HG02852 (cell line): ENCODE data around the gene BMP7.
"Not testable (repeated sequence)": the region's sequence is repeated elsewhere in the genome, so short reads cannot be mapped to it uniquely, and the experiment has no call there.

Experiments used
- ATAC-seq: cut with Tn5 transposase; IDR thresholded peaks from one replicate; pipeline ENCODE4 v1.9.1; 2021; ENCODE audit warnings: mild to moderate bottlenecking, moderate library complexity; ENCODE audit not compliant: unreplicated experiment

The BMP7 gene

DNA sequence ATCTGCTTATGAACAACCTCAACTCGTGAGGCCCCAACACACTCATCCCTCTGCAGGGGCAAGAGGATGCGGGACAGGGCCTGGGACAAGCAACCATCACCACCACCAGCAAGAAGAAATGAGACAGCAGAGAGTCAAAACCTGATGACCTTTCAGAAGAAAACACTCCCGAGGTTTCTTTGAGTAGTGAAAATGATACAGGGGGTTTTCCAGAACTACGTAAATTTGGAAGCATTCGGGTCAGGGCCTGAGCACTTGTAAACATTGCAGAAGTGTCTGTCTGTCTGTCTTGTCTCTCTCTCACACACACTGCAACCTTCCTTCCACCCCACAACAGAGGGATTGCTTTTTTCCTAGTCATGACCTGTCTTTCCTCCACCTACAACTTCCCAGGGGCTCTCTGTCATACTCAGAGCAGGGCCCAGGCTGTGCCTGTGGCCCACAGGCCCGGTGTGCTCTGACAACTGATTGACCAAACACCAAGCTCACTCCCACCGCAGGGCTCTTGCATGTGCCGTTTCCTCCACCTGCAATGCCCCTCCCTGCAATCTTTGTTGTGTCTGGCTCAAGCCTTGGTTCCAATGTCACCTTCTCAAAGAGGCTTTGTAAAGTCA lies 90.9 kb downstream of the BMP7 start:
- peak; percentile 76 for ATAC-seq

- no peak for ATAC-seq
These were observed 91.7 kb downstream of the BMP7 start for GRCh38 chr20:57174737-57175136.

- ATAC-seq: no peak
These were observed 92.5 kb downstream of the BMP7 start for GRCh38 chr20:57173986-57174385.

GRCh38 chr20:57173041-57173440 lies 93.4 kb downstream of the BMP7 start:
- no peak for ATAC-seq

DNA sequence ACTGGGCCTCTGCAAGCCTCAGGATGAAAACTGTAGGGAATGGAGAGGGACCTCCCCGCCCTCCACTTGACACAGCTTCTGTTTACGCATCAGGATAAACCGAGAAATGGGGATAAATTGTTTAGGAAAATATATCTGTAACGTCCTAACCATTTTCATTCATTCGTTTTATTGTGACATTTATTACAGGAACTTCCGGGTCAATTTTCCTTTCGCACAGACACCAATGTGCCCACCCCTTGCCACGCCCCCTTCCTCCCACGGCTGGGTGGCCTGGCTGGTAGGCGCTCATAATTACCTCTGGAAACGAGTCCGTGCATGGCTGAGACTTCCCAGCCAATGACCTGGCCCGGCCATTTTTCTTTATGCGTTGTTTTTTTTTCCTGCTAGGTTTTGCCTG lies 96.1 kb downstream of the BMP7 start:
- no peak for ATAC-seq

DNA sequence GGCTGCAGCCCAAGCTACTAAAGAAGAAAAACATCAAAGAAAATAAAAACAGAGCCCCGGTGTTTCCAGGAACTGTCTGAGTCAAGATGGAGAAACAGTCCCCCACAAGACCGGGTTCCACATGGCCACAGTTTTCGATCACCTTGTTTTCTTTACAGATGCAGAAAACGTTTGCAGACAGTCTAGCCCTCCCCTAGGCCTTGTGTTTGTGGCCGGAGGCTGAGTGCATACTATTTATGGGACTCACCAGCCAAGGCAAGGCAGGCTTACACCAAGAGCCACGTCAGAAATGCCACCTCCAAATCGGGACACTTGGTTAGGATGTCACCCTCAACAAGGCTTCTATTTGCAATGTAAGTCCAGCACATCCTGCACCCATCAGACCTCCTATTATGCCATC lies 97.3 kb downstream of the BMP7 start:
- ATAC-seq: no peak

DNA sequence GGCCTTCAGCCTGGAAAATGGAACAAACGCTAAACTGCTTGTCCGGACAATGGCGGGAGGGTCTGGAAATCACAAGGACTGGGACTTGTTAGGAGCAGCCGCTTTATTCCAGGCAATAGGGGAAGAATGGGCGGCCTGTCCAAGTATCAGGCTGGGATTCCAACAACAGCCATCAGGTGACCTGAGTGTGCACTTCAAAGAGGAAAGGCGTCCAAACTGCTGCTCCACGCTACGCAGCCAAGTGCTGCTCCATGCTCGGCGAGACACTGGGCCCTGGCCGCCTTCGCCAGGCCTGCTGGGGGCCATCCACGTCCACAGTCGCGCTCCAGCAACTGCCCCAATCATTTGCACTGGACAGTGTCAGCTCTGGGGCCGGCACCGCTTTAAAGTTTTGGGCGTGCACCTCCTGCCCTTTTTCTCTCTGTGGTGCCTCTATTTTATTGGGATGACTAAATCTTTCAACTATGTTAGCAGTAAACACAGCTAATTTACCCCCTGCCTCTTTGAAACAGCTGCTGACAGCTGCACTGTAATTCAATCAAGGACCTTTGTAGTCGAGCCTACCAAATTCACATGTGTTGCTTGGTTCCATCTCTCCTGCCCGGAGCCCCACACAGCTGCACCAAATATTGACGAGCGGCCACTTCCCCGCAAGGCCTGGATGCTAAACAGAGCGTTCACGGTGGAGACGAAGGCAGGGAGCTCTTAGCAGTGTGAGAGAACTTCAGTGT lies 98.3 kb downstream of the BMP7 start:
- no peak for ATAC-seq

- no peak for ATAC-seq
These were observed 99.2 kb downstream of the BMP7 start for GRCh38 chr20:57167292-57167655.

GRCh38 chr20:57166568-57167291 lies 99.7 kb downstream of the BMP7 start:
- ATAC-seq: no peak

GRCh38 chr20:57165427-57166004 lies 100.9 kb downstream of the BMP7 start:
- ATAC-seq: no peak

DNA sequence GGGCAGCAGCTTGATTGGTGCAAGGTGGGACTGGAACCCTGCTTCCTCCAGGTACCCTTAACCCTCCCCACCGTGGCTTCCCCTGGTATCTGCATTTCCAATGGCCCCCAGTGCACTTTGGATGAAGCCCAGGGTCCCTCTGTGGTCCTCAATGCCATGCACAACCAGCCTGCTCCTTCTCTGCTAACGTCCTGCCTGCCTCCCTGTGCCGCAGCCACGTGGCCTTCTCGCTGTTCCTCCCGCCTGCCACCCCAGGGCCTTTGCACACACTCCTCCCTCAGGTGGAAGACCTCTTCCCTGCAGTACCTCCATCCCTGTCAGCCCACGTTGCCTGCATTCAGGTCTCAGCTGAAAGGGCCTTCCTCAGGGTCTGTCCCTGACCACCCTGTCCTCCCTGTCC lies 101.6 kb downstream of the BMP7 start:
- no peak for ATAC-seq

DNA sequence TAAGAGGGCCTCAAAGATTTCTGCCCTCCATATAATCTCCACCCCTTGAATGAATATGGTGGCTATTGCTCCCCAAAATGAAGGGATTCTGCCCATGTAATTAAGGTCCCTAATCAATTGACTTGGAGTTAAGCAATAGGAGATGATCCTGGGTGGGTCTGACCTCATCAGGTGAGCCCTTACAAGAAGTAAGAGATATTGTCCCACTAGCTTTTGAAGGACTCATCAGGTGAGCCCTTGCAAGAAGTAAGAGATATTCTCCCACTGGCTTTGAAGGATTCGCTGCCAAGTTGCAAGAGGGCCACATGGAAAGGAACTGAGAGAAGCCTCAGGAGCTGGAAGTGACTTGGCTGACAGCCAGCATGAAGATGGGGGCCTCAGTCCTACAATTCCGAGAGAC lies 103.4 kb downstream of the BMP7 start:
- no peak for ATAC-seq

- no peak for ATAC-seq
These were observed 104.1 kb downstream of the BMP7 start for GRCh38 chr20:57162362-57162652.

DNA sequence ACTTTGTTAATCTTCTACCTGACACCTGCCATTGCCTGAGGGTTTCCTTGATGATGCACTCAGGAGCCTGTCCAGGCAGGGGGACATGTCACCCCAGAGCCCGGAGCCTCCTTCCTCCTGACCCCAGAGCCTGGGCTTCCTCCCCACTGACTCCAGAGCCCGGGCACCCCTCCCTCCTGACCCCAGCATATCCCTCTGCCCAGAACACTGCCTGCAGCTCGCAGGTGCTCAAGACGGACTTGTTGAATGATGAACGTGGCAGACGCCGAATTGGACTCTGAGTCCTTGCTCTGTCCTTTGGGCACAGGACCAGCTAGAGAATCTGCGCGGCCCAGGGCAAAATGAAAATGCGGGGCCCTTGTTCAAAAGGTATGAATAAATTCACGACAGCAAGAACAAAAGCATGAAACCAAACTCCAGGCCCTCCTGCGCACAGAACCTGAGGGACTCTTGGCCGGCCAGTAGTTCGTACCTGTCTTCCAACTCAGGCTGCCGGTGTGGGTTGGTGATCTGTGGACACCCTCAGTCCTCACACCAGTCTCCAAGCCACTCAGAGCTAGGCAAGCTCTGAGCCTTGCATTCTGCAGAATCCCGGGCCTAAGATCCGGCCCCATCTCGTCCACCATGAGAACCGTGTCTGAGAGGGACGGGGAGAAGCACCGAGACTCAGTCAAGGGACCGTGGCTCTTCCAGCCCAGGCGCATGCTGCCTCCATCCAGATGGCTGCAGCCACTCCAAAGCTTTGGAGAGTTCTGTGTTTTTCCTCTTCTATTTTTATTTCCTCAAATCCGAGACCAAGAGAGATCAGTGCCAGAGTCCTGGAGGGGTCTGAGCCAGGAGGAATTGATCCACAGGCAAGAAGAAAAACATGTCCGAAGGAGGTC lies 104.7 kb downstream of the BMP7 start:
- ATAC-seq: no peak

DNA sequence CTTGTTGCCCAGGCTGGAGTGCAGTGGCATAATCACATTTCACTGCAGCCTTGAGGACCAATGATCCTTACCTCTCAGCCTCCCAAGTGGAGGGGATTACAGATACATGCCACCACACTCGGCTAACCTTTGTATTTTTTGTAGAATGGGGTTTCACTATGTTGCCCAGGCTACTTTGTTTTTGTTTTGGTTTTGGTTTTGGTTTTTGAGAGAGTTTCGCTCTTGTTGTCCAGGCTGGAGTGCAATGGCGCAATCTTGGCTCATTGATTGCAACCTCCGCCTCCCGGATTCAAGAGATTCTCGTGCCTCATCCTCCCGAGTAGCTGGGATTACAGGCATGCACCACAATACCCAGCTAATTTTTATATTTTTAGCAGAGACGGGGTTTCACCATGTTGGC lies 105.5 kb downstream of the BMP7 start:
- no peak for ATAC-seq

DNA sequence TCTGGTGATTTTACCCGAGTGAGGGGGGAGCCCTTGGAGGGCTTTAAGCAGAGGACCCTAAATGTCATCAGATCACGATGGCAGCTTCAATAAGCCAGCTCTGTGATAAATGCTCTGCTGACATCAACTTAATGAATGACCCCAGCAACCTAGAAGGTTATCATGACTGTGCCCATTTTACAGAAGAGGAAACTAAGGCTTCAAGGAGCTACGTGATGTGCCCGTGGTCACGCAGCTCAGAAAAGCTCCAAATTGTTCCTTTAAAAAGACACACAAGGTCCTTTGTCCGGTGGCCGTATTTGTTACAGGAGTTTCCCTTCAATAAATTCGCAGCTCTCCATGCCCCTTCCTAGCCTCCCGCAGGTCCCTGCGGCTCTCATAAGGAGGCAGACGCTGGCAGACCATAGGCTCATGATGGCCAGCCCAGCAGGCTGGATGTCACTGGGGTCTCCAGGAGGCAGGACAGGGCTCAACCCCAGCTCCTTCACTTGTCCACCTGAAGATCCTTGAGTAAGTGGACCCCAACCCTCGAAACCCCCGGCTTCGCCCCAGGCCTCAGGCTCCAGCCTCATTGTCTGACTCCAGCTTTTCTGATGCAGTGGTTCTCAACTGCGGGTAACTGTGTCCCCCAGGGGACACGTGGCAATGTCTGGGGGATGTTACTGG lies 106.4 kb downstream of the BMP7 start:
- ATAC-seq: no peak

- ATAC-seq: no peak
These were observed 107.1 kb downstream of the BMP7 start for GRCh38 chr20:57159193-57159851.

DNA sequence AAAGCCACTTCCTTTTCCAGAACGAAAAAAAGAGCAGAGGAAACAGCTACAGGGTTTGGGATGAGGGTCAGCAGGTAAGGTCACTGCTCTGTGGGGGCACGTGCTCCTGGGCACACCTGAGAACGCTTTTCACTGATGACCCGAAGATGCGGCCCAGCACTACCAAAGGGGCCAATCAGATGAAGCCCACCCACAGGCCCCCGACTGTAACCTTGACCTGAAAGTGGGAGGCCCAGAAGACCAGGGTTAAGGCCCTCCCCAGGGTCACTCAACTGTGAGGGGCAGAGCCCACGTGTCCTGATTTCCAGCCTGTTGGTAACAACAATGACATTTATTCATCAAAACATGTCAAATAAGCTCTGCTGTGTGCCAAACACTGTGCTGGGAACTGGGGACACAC lies 108.0 kb downstream of the BMP7 start:
- ATAC-seq: no peak

DNA sequence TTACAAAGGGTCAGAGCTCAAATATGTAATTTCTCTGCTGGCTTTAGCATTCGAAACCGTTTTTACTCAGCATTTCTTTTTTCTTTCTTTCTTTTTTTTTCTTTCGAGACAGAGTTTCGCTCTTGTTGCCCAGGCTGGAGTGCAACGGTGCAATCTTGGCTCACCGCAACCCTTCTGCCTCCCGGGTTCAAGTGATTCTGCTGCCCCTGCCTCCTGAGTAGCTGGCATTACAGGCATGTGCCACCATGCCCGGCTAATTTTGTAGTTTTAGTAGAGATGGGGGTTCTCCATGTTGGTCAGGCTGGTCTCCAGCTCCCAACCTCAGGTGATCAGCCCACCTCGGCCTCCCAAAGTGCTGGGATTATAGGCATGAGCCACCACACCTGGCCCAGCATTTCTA lies 108.7 kb downstream of the BMP7 start:
- not testable (repeated sequence) for ATAC-seq

DNA sequence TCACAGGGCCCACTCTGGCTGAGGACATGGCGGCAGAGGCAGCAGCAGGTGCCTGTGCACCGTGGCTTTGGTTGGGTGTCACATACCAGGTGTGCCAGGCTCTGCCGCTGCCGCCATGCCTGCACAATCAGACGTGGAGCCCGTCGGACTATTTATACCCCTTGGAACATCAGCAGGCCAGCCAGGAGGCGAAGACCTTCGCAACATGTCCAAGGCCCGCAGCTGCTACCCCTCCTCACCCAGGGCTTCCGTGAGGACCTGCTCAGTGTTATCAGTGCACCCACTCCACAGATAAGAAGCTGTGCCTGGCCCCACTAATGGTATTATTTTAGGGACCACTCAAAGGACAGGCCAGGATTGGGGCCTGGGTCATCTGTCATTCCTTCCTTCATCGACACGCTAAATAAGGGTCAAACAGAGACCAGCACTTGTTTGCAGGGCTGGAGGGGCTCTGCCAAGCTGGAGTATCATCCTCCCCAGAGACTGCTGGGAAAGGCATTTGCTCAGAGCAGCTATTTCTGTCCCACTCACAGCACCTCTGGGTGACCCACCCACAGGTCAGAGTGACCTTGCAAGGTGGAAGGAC lies 109.2 kb downstream of the BMP7 start:
- no peak for ATAC-seq
